NCI-H1930 (cell line): ENCODE data around the gene UCMA.

Experiments used
- DNase-seq, 2 experiments: peaks; one replicate each; lab custom pipeline; 2025; lab: John Stamatoyannopoulos, UW

The UCMA gene

DNA sequence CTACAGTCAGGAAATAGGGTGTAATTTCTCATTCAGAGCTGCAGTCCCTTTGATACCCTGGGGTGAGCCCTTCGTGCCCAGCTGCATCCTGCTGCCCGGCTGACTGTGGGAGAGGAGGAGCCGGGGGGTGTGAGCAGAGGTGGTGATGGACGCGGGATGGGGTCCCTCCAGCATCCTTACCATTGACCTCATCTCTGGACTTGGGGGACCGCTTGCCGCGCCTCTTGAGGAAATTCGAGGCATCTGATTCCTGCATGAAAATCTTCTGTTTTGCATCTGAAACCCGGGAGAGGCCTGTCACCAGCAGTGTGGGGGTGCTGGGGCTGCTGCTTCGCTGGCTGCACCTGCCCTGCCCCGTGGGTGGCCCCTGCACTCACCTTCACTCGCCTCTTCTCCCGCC is 816 bp downstream of the UCMA start:
- no peak for DNase-seq

DNA sequence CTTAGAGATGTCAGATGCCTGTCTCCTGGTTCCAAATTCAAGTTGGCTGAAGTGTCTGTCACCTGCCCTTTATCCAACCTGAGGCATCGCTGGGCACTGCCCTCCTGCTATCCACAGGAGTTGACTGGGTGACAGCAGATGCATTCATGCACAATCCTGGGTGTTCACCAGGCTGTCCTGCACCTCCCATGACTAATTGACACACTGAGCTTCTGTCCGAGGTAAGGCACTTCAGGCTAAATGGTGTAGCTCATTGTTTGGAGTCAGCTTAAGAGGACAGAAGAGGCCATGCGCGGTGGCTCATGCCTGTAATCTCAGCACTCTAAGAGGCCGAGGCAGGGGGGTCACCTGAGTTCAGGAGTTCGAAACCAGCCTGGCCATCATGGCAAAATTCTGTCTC is 2.4 kb downstream of the UCMA start:
- no peak for DNase-seq

DNA sequence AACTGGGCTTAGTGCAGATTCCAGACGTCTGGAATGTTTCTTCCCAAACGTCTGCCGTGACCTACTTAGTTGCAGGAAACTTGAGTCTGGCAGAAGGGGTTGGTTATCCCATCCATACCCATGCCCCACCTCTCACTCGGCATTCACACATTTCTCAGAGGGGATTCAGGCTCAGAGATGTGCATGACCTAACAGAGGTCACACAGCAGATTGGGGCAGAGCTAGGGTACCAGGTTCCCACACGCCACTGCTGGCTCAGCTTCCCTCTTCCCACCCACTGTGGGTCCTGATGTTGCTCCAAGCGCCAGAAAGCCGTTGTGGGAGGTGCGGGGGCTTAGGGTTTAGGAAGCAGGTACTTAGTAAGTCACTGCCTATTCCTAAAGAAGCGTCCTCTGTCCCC is 3.0 kb downstream of the UCMA start:
- no peak for DNase-seq

DNA sequence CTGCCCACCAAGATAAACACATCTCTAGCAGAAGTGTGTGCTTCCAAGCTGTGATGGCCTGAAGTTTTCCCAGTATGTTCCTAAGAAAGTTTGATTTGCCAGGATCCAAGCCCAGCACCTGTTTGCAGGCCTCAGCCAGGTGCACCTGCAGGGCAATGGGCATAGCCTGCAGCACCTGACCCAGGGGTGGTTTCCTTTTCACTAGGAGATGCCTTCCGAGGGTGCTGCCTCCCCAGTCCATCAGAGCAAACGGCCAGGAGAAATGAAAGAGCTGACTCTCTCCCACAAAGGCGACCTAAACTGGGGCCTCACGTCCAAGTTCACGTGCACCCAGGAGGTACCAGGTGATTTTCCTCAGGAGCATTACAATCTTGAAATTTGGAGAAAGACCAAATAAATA is 7.1 kb downstream of the UCMA start:
- no peak for DNase-seq

DNA sequence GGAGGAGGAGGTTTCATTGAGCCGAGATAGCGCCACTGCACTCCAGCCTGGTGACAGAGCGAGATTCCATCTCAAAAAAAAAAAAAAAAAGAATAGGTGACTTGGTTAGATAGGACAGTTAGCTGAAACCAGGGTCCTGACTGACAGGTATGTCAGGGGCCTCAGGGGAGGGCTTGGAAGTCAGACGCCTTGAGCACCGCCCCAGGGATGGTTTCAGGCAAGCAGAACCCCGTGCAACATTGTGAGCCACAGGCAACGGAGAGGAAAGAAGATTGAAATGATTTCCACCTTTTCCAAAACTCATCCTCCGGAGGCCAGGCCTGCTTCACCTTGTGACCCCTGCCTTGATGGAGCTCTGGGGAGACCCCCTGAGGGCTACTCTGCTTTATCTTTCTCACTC is 8.6 kb downstream of the UCMA start:
- no peak for DNase-seq

DNA sequence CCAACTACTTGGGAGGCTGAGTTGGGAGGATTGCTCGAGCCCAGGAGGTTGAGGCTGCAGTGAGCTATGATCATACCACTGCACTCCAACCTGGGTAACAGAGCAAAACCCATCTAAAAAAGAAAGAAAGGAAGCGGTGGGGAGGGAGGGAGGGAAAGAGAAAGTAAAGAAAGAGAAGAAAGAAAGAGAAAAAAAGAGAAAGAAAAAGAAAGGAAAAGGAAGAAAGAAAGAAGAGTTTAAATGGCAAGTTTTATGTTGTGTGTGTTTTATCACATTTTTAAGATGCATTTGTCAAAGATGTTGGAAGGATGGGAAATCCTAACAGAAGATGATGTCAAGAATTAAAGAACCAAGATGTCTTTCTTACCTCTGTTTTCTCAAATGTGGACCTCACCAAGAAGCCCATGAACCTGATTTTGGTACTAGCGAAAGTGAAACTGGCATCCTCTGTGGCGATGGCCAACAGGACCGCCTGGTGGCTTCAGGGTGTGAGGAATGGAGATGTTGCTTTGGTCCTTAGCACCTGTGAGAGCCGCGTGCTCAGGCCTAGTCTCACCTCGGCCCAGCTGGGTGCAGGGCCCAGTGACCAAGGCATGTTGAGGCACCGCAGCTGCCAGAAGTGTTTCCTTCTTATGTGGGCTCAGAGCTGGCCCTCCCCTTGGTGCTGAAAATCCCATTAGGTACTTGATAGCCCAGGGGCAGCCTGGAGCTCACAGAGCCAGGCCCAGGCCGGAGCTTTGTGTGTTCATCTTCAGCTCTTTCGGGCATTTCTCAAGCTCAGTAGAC is 9.8 kb downstream of the UCMA start:
- DNase-seq = no peak

DNA sequence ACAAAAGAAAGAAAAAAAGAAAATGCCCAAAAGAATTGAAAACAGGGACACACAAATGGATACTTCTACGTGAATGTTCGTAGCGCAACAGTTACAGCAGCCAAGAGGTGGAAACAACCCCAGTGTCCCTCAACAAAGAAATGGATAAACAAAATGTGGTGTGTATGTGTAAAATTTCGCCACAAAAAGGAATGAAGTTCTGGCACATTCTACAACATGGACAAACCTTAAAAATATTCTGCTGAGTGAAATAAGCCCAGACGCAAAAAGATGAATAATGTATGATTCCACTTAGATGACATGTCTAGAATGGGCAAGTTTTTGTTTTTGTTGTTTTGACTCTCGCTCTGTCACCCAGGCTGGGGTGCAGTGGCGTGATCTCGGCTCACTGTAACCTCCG is 10.9 kb downstream of the UCMA start:
- DNase-seq = no peak

DNA sequence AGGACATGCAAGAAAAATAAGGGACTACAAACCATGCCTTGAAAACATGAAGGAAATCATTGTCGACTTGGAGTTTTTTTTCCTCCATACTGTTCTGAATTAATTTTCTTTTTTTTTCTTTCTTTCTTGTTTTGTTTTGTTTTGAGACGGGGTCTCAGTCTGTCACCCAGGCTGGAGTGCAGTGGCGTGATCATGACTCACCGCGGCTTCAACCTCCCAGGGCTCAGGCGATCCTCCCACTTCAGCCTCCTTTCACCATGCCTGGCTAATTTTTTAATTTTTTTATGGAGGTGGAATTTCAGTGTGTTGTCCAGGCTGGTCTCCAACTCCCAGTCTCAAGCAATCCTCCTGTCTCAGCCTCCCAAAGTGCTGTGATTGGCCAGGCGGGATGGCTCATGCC is 11.6 kb downstream of the UCMA start:
- no peak for DNase-seq

DNA sequence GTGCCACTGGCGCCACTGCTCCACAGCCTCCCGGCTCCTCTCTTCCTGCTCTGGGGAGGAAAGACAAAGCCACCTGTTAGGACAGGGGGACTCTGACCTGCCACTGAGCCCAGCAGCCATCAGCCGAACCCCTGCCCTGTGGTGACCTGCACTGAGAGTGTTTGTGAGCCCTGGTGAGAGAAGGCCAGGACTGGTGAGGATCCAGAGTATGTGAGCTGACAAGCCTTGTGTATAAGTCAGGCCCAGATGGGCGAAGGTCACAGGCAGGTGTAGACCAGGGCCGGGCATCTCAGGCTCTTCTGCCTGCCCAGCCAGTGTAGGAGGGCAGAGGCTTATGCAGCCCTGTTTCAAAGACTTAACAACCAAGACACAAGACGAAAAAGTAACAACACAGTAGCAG is 12.0 kb downstream of the UCMA start:
- no peak for DNase-seq

DNA sequence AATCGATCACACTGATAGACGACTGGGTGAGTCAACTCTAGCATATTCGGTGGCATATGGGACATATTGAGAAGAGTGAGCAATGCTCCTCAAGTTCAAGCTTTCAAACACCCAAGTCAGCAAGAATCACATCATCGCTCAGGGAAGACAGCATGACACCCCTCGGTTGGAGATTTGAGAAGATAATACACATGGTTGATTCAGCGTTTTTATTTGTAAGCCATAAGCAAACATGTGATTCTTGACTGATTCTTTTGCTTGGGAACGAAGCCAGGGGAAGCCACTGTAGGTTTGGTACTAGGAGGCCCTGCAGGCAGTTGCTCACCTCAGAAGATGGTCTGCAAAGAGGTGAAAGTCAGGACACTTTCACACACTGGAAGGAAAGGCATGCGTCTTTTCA is 12.6 kb downstream of the UCMA start:
- no peak for DNase-seq

DNA sequence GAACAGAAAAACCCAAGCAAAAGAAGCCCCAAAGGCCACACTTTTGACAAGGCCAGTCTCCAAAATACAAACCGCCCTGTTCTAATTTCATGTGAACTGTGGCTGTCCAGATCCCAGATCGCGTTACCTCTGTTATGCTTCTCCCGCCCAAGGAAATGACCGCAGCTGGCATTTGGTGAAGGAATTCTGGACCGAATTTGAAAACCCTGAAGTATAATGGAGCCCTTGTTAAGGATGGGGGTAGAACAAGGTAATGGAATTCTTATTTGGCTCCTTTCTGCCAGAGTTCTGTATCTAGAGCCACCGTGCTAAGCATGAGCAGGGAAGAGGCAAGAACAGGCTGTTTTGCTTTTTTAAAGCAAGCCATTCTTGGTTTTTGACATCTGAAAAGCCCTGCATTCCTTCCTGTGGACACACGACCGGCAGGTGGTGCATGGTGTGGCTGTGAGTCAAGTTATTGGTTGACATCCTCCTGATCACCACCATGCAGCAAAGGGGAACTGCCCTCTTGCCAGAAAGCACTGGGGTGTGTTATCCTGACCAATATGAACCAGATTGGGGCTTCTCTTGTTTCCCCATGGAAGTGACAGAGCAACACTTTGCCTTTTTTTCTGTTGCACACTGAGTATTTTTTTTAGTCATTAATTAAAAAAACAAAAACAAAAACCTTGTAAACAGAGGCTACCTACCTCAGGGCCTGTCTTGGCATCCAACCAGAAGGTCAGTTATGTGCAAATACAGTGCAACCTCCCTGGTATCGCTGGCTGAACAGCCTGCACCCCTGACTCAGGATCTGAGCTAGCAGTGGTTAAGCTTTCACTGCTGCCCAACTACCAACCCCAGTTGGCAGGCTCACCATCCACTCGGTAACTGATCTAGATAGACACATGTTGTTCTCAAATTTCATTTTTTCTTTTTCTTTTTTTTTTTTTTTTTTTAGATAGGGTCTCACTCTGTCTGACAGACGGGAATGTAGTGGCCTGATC is 14.2 kb downstream of the UCMA start:
- DNase-seq = no peak

DNA sequence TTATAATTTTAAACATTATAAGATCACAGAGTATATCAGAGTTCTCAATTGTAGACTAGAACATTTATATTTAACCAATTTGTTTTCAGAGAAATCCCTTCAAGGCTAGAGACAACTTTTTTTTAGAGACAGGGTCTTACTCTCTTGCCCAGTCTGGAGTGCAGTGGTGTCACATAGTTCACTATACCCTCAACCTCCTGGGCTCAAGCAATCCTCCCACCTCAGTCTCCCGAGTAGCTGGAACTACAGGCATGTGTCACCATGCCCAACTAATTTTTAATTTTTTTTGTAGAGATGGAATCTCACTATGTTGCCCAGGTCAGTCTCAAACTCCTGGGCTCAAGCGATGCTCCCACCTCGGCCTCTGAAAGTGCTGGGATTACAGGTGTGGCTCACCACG is 15.3 kb downstream of the UCMA start:
- no peak for DNase-seq

DNA sequence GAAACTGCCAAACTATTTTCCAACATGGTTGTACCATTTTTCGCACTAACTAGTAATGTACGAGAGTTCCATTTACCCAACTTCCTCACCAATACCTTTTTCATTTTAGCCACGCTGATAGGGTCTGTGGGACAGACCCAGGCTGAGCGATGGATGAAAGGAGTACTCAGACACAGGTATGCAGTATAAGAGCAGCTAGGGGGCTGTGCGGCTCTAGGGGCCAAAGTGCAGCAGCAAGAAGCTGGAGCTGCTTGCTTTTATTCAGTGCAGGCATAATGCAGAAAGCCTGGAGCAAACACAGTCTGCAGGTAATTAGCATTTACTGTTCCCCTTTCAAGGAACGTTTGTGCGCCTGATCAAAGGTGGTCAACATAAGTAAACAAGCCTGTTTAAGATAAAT is 21.0 kb downstream of the UCMA start:
- no peak for DNase-seq

DNA sequence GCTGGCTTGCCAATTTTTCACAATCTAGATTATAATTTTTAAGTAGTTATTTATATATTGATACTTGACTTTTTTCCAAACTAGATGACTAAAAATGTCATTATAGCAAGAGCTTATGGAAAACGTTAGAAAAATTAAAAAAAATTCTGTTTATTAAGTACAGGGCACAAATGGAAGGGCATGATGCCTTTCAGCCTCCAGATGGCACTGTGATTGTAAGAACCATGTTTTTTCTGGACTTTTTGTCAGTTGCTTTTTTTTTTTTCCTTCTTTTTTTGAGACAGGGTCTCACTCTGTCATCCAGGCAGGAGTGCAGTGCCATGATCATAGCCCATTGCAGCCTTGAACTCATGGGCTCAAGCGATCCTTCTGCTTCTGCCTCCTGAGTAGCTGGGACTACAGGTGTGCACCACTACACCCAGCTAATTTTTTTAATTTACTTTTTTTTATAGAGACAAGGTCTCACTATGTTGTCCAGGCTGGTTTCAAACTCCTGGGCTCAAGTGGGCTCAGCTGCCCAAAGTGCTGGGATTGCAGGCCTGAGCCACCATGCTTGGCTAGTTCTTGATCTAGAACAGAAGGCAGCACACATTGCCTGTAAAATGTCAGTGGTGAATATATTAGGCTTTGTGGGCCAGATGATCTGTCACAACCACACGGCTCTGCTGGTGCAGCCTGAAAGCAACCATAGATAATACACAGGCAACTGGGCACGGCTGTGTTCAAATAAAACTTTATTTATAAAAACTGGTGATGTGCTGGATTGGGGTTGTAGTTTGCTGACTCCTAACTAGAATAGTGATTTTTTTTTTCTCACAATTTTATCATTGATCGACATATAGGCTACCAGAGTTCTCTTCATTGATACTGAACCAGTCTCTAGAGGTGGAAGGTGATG is 27.4 kb downstream of the UCMA start:
- no peak for DNase-seq

DNA sequence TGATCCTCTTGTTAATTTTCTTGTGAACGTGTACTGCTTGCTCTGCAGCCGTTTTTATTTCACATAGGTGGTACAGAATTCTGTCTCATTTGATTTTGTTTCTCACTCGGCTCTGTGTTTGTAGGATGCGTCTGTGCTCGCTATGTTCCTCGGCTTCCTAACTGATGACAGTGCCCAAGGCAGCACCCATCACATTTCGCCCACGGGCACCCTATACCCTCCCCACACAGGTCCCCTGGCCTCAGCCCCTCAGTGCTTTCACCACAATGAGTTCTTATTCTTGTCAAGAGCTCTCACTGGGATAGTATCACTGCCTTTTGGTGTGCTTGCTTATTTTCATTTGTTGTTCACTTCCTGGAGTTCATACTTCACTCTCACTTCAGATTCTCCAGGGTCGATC is 28.1 kb downstream of the UCMA start:
- DNase-seq = no peak

DNA sequence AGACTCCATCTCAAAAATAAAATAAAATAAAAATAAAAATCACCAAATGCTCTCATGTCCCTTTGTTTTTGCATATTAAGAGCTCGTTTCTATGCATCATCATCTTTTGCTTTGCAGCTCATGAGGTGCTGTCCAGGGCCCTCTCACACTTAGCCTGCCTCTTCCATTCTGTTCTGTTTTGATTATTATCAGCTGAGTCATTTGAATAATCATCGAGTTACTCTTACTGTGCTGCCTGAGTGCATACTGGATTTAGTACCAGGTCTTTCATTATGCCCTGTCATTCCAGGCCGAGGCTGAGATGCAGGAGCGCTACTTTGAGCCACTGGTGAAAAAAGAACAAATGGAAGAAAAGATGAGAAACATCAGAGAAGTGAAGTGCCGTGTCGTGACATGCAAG is 33.0 kb downstream of the UCMA start:
- DNase-seq = no peak

DNA sequence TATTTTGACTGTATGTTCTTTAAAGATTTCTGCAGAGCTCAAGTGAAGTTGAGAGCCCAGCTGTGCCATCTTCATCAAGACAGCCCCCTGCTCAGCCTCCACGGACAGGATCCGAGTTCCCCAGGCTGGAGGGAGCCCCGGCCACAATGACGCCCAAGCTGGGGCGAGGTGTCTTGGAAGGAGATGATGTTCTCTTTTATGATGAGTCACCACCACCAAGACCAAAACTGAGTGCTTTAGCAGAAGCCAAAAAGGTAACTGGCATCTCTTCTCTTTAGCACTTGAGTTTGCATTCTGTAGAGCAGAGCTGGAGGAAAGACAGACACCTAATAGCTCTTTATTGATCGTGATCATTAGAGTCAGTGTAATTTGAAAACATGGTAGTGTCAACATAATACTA is 39.2 kb downstream of the UCMA start:
- DNase-seq = no peak

DNA sequence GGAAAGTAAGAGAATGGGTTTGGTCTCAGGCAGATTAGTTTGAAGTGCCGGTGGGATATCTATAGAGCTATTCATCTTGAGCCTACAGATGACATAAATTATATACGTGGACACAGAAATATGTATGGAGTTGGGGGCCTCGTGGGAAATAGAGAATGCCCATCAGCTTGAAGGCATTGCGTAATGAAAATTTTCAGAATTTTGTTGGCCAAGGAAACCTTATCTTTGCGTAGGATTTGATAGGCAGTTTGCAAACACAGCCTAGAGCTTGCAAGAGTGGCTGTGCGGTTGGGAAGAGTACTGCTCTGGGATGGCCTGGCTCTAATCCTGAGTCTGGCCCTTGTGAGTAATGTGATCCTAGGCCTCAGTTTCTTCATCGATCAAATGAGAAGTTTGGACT is 40.5 kb downstream of the UCMA start:
- DNase-seq = no peak

DNA sequence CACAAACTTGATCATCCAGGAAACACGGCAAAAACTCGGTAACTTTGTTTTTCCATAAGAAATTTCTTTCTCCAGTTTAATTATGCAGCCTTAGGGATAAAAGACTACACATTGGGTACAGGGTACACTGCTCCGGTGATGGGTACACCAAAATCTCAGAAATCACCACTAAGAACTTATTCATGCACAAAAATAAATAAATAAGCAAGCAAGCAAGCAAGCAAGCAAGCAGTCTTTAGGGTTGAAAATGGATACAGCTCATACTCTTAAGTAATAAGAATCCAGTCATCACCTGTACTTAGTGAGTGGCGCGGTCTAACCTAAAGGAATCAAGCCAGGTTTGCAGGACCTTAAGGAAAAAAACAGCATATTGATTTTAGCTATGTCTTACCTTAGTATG is 42.8 kb downstream of the UCMA start:
- no peak for DNase-seq

DNA sequence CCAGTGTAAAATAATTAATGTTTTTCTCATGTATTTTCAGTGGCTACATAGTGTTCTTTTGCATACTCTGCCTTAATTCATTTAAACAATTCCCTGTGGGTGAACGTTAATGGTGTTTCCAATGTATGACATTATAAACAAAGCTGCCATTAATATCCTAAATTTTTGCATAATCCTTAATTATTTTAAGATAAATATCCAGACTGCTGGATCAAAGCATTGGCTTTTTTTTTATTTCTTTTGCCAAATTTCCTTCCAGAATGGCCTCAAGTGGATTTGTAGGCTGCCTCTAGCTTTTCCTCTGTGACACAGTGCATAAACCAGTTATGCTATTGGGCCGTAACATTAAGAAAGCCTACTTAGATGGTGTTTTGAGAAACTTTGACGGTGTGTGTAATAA is 43.4 kb downstream of the UCMA start:
- no peak for DNase-seq

DNA sequence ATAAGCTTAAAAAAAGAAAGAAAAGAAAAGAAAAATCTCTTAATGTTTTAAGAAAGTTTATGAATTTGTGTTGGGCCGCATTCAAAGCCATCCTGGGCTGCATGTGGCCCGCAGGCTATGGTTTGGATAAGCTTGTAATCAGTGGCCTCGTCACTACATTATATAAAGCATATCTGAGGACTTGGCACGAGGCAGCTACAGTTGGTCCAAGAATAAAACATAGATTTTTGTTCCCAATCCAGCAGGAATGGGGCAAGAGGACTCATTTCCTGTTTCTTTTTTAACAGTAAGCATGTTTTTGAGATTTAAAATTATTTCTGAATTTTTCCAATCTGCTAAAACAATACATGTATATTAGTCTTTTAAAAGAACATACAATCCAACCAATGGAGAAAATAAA is 44.2 kb downstream of the UCMA start:
- no peak for DNase-seq

DNA sequence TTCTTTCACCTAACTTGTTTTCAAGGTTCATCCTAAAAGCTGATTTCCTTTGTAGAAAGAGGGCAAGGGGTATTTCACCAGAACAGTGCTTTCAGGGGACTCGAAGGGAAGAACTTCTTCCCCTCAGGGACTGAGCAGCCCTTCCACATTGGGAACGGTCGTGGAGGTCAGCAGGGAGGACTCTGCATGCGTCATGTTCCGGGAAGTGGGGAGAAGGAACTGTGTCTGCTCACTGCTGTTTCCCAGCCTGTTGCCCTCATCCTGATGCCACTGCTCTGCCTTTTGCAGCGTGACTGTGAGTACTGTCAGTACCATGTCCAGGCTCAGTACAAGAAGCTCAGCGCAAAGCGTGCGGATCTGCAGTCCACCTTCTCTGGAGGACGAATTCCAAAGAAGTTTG is 45.6 kb downstream of the UCMA start:
- DNase-seq = no peak
